ENCODE data around the gene LTBP4. TPM values are rescaled to one million over a fixed set of nuclear protein-coding genes. Genes with fewer than 3 reads are reported as not detected.
"Not testable (repeated sequence)": the region's sequence is repeated elsewhere in the genome, so short reads cannot be mapped to it uniquely, and the experiment has no call there.

The LTBP4 gene
- total RNA-seq, 2 donors from 2014 or later: 183 to 192 TPM

DNA sequence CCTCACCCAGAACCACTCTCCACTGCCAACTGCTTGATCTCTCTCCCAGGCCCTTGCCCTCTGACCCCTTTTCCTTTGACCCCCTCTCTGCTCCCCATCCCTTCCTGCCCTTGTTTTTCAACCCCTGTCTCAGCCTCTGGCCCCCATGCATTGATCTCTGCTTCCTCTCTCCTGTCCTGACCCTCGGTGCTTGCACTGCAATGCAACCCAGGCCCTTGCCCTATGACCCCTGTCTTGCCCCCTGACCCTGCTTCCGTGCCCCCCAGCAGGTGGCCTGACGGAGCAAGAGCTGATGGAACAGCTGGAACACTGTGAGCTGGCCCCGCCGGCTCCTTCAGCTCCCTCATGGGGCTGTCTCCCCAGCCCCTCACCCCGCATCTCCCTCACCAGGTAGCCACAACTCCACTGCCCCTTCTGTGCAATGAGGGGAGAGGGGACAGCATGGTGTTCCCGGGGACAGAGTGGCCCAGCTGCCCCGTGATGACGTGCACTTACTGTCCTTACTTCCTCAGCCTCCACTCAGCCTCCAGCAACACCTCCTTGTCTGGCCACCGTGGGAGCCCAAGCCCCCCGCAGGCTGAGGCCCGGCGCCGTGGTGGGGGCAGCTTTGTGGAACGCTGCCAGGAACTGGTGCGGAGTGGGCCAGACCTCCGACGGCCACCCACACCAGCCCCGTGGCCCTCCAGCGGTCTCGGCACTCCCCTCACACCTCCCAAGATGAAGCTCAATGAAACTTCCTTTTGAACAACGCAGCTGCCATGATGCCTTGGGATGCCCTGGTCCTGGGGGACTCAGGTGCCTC lies 10.5 kb upstream of the LTBP4 start:
- intact Hi-C loops (cut with DNase I, micrococcal nuclease): loop anchor here in 1 of 2 donors (10.0 kb wide), 1 partner anchor 56 kb away; no protein-coding TSS in a partner anchor
- ATAC-seq: no peak

GRCh38 chr19:40591724-40592123 lies 9.4 kb upstream of the LTBP4 start:
- not testable (repeated sequence) for ATAC-seq, DNase-seq
- intact Hi-C loops (cut with DNase I, micrococcal nuclease): loop anchor here in 1 of 2 donors (10.0 kb wide), 1 partner anchor 57 kb away; no protein-coding TSS in a partner anchor

More for the DNA sequence above, 10.5 kb upstream of the LTBP4 start:
- DNase-seq: no peak

DNA sequence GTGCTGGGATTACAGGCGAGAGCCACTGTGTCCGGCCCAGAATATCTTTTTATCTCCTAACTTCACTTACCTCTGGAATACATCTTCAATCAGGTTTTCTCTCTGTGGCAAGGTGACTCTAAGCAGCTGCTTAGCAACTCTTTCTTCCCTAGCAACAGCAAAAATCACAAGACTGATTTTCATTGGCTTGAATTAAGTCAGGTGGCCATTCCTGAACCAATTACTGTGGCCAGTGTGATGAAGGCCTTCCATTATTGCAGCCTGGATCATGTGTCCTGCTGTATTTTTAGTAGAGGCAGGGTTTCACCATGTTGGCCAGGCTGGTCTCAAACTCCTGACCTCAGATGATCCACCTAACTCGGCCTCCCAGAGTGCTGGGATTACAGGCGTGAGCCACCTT lies 9.0 kb upstream of the LTBP4 start:
- DNase-seq: no peak
- intact Hi-C loops (cut with DNase I, micrococcal nuclease): loop anchor here in 1 of 2 donors (10.0 kb wide), 1 partner anchor 57 kb away; no protein-coding TSS in a partner anchor
- peak; percentile 68 for ATAC-seq

- ATAC-seq (no peak), DNase-seq (no peak)
- intact Hi-C loops (cut with DNase I, micrococcal nuclease): loop anchor here in 1 of 2 donors (10.0 kb wide), 1 partner anchor 59 kb away; no protein-coding TSS in a partner anchor
Observed at GRCh38 chr19:40594255-40594654, 6.9 kb upstream of the LTBP4 start.

DNA sequence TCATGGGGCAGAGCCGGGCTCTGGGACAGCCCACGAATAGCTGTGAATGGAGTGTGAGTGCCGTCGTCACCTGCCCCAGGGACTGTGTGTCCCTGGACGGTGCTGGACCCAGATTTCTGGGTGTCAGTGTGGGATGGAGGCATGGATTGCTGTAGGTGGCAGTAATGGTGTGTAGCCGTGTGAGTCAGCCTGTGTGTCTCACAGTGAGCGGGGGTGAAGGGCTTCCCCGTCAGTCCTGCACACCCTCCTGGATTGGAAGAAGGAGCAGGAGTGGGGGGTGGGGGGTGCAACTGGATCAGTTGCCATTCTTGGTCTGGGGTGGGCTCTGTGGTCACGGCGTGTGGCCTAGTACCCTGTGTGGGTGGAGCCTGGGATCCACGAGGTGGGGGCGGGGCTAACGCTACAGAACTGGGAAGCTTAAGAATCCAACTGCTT lies 6.5 kb upstream of the LTBP4 start:
- no peak for DNase-seq
- intact Hi-C loops (cut with DNase I, micrococcal nuclease): loop anchor here (5.0 to 10.0 kb wide), 2 partner anchors 60 to 132 kb away; no protein-coding TSS in a partner anchor
- ATAC-seq: no peak

- DNase-seq: peak in 1 of 2 donors; percentile 41
- peak; percentile 26 for ATAC-seq
- intact Hi-C loops (cut with DNase I, micrococcal nuclease): loop anchor here (5.0 to 10.0 kb wide), 2 partner anchors 62 to 134 kb away; no protein-coding TSS in a partner anchor
Observed at GRCh38 chr19:40596608-40597328, 4.4 kb upstream of the LTBP4 start.

- intact Hi-C loops (cut with DNase I, micrococcal nuclease): loop anchor here (5.0 to 10.0 kb wide), 2 partner anchors 63 to 135 kb away; no protein-coding TSS in a partner anchor
- DNase-seq (no peak), ATAC-seq (no peak)
Observed at GRCh38 chr19:40597329-40597838, 3.8 kb upstream of the LTBP4 start.

- ATAC-seq: peak; percentile 60
- intact Hi-C loops (cut with DNase I, micrococcal nuclease): loop anchor here (5.0 to 10.0 kb wide), 2 partner anchors 64 to 136 kb away; no protein-coding TSS in a partner anchor
- DNase-seq: peak; percentile 75 to 91
Observed at GRCh38 chr19:40598121-40598917, 2.9 kb upstream of the LTBP4 start.

DNA sequence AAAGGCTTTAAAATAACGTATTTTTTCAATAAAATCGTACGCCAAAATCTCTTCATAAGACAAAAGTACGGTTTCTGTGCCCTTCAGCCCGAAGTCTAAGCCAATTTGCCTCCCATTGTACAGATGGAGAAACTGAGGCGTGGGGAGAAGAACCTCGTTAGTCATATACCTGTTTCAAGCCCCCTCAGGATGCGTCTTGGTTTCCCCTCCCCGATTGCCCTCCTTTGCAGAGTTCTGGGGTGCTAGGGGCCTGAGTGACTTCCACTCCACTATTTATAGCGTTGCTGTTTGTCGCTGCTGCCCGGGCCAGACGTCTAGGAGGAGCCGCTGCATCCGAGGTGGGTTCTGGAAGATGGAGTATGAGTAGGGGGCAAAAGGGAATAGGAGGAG lies 2.3 kb upstream of the LTBP4 start:
- ATAC-seq (no peak), DNase-seq (no peak)
- intact Hi-C loops (cut with DNase I, micrococcal nuclease): loop anchor here (5.0 to 10.0 kb wide), 2 partner anchors 64 to 137 kb away; no protein-coding TSS in a partner anchor

GRCh38 chr19:40599331-40599901 lies 1.8 kb upstream of the LTBP4 start:
- no peak for ATAC-seq
- intact Hi-C loops (cut with DNase I, micrococcal nuclease): loop anchor here (5.0 to 10.0 kb wide), 2 partner anchors 65 to 137 kb away; no protein-coding TSS in a partner anchor
- no peak for DNase-seq

DNA sequence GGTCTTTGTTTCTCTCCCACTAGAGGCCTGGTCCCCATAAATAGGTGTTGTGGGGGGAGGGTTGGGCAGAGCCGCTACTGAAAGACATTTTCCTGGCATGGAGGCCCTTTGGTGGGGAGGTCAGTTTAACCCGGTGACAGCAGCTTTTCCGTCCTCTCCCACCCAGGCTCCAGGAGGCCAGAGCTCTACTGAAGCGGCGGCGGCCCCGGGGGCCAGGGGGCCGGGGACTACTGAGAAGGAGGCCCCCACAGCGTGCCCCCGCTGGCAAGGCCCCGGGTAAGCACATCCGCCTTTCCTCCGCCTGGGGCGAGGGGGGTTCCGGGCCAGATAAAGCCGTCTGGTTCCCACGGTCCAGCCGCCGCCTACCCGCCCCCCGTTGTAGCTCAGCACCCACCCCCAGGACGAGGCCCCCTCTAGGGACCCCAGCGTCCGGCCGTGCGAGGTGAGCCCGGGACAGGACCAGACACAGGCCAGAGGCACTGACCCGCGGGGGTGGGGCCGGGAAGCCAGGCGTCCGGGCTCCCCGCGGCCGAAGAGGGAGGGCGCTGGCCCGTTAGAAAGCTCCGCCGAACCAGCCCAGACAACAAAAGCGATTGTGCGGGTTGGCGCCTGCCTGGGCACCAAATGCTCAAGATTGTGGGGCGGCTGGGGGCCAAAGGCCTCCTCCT lies 1.1 kb upstream of the LTBP4 start:
- intact Hi-C loops (cut with DNase I, micrococcal nuclease): loop anchor here (5.0 to 10.0 kb wide), 2 partner anchors 65 to 138 kb away; no protein-coding TSS in a partner anchor
- peak in 1 of 2 donors; percentile 35 for DNase-seq
- no peak for ATAC-seq

GRCh38 chr19:40600570-40601133 lies 517 bp upstream of the LTBP4 start:
- ATAC-seq: no peak
- no peak for DNase-seq
- intact Hi-C loops (cut with DNase I, micrococcal nuclease): no loop called here

DNA sequence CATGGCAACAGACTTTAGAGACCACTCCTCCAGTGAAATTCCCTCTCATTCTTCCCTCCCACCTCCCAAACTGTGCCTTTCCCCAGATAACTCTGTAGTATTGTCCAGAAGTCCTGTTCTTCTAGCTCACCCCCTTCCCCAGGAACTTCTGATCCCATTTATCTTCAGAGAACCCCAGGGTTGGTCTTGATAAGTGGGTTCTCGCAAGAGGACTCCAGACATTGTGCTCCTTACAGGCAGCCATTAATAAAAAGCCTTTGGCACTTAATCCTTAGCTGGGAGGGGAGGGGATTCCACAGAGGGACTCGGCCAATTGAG lies 1.9 kb downstream of the LTBP4 start:
- DNase-seq (no peak), ATAC-seq (no peak)
- intact Hi-C loops (cut with DNase I, micrococcal nuclease): no loop called here

- ATAC-seq: peak; percentile 61
- intact Hi-C loops (cut with DNase I, micrococcal nuclease): no loop called here
Observed at GRCh38 chr19:40603389-40604170, 2.4 kb downstream of the LTBP4 start.

GRCh38 chr19:40604171-40604646 lies 3.0 kb downstream of the LTBP4 start:
- no peak for ATAC-seq
- intact Hi-C loops (cut with DNase I, micrococcal nuclease): no loop called here
- no peak for DNase-seq

More at GRCh38 chr19:40603389-40604170, 2.4 kb downstream of the LTBP4 start:
- DNase-seq: peak; percentile 99 to 100

DNA sequence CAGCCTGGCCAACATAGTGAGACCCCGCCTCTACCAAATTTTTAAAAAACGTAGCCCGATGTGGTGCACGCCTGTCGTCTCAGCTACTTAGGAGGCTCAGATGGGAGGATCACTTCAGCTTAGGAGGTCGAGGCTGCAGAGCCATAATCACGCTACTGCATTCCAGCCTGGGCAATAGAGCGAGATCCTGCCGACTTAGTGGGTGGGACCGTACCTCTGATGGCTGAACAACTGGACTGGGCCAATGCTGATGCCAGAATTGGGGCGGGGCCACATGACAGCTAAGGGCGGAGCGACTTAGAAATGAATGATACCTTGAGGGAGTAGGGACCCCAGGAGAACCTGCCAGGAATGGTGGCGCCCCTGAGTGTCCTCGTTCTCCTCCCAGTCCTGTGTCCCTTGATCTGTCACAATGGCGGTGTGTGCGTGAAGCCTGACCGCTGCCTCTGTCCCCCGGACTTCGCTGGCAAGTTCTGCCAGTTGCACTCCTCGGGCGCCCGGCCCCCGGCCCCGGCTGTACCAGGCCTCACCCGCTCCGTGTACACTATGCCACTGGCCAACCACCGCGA lies 3.6 kb downstream of the LTBP4 start:
- intact Hi-C loops (cut with DNase I, micrococcal nuclease): no loop called here
- ATAC-seq (no peak), DNase-seq (peak; percentile 71 to 80)
